Loucy (cell line): Measurements from ENCODE around the gene MPRIP.

Experiments
- H2AFZ ChIP-seq: fragments of 200-600 bp; sonication (generic); 2 replicates; pipeline ENCODE4 v1.6.0; 2016; ENCODE audit warnings: antibody characterized with exemption, mild to moderate bottlenecking, low read length, moderate library complexity
- H3F3A ChIP-seq: fragments of 200-600 bp; 2 replicates; pipeline ENCODE4 v1.6.0; 2016; ENCODE audit warnings: antibody characterized with exemption, low read depth, mild to moderate bottlenecking
- H3K27me3 ChIP-seq: fragments of 200-600 bp; sonication (generic); 2 replicates; pipeline ENCODE4 v1.6.1; 2014; ENCODE audit warnings: low read length, mild to moderate bottlenecking; ENCODE audit not compliant: insufficient read depth, poor library complexity, severe bottlenecking
- H3K36me3 ChIP-seq: fragments of 200-600 bp; sonication (generic); 2 replicates; pipeline ENCODE4 v1.6.1; 2016; ENCODE audit warnings: low read length; ENCODE audit not compliant: insufficient read depth
- H3K4me1 ChIP-seq: fragments of 200-600 bp; sonication (generic); 2 replicates; pipeline ENCODE4 v1.5.1; 2014; ENCODE audit warnings: low read length, mild to moderate bottlenecking; ENCODE audit not compliant: insufficient read depth, poor library complexity, severe bottlenecking
- H3K4me2 ChIP-seq: fragments of 200-600 bp; sonication (generic); 2 replicates; pipeline ENCODE4 v1.6.0; 2014; ENCODE audit warnings: antibody characterized with exemption, low read length, low read depth, mild to moderate bottlenecking; ENCODE audit not compliant: poor library complexity, severe bottlenecking
- H3K4me3 ChIP-seq: fragments of 200-600 bp; sonication (generic); 2 replicates; pipeline ENCODE4 v1.5.1; 2014; ENCODE audit warnings: low read length, mild to moderate bottlenecking, mixed read lengths; ENCODE audit not compliant: poor library complexity, severe bottlenecking
- H3K79me2 ChIP-seq: fragments of 200-600 bp; sonication (generic); 2 replicates; pipeline ENCODE4 v1.6.1; 2014; ENCODE audit warnings: low read length; ENCODE audit not compliant: insufficient read depth
- H3K9ac ChIP-seq: fragments of 200-600 bp; sonication (generic); 2 replicates; pipeline ENCODE4 v1.6.0; 2014; ENCODE audit warnings: mild to moderate bottlenecking, low read depth, low read length, moderate library complexity; ENCODE audit not compliant: poor library complexity, severe bottlenecking
- H3K9me2 ChIP-seq: fragments of 200-600 bp; sonication (generic); replicated peaks from 2 replicates; pipeline ENCODE4 v1.6.1; 2016; ENCODE audit warnings: low read depth, low read length, mixed read lengths
- H3K9me3 ChIP-seq: fragments of 200-600 bp; sonication (generic); 2 replicates; pipeline ENCODE4 v1.6.1; 2014; ENCODE audit warnings: mild to moderate bottlenecking, antibody characterized with exemption, low read length, low read depth; ENCODE audit not compliant: insufficient read depth
- H4K20me1 ChIP-seq: fragments of 200-600 bp; sonication (generic); 2 replicates; pipeline ENCODE4 v1.6.0; 2014; ENCODE audit warnings: antibody characterized with exemption, low read length, mild to moderate bottlenecking; ENCODE audit not compliant: insufficient read depth, poor library complexity, severe bottlenecking
- EZH2phosphoT487 ChIP-seq: fragments of 200-600 bp; IDR thresholded peaks from 2 replicates; pipeline ENCODE4 v1.6.1; 2018; ENCODE audit warnings: antibody characterized with exemption, mild to moderate bottlenecking, moderate library complexity, borderline replicate concordance
- TF ChIP-seq, protein P1 (sequence below): fragments of 200-600 bp; sonication (generic); conservative IDR thresholded peaks from 2 replicates; pipeline ENCODE4 v1.5.1; 2014; ENCODE audit warnings: mild to moderate bottlenecking, antibody characterized with exemption, low read length

MPRIP gene

DNA sequence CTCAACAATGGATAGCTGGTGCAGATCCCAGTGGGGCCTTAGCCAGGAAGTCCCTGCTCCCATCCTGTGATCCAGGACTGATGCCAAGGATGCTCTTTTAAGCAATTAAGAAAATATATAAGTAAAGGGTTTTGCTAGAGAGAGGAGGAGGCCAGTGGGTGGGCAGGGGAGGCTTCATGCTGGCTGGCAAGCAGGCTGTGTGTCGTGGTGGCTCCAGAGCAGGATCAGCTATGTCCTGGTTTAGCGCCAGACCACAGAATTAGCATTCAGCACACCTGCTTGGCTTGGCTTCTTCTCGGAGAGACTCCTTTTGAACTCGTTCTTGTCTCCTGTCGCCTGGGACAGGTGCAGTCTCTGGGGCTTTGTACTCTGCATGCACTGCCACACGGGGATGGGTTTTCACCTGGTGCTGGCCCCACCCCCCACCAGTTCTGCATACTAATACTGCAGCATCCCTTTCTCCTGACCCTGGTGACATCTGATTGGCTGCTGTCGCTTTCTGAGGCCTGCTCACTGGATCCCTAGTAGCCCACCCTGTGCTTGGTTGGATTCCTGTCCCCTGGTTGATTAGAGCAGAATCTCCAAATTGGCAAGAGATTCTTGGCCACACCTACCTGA, 97.8 kb downstream of the MPRIP start:
- Histone ChIP-seq H3K4me2 (no peak overlapping the region), H3K9ac (no peak overlapping the region), H3K4me3 (no peak overlapping the region)

GRCh38 chr17:17140590-17140980, 98.3 kb downstream of the MPRIP start:
- H3K4me2 ChIP-seq, result no peak overlapping the region
- H3K36me3 ChIP-seq, result peaks cover 84% of the 10 kb centered on the region; the same call in 1 of the 2 replicates

More for the DNA sequence above, 97.8 kb downstream of the MPRIP start:
- Histone ChIP-seq H3K9me3 (no peaks in the 10 kb centered on the region), H3K4me1 (no peaks in the 10 kb centered on the region), H4K20me1 (no peaks in the 10 kb centered on the region), H3F3A (no peaks in the 10 kb centered on the region), H3K9me2 (no peaks in the 10 kb centered on the region), H3K36me3 (peaks cover 86% of the 10 kb centered on the region; the same call in 1 of the 2 replicates), H2AFZ (no peak overlapping the region), H3K79me2 (no peaks in the 10 kb centered on the region), H3K27me3 (no peaks in the 10 kb centered on the region)
- no peak for TF ChIP-seq EZH2phosphoT487
- TF ChIP-seq, protein P1, sequence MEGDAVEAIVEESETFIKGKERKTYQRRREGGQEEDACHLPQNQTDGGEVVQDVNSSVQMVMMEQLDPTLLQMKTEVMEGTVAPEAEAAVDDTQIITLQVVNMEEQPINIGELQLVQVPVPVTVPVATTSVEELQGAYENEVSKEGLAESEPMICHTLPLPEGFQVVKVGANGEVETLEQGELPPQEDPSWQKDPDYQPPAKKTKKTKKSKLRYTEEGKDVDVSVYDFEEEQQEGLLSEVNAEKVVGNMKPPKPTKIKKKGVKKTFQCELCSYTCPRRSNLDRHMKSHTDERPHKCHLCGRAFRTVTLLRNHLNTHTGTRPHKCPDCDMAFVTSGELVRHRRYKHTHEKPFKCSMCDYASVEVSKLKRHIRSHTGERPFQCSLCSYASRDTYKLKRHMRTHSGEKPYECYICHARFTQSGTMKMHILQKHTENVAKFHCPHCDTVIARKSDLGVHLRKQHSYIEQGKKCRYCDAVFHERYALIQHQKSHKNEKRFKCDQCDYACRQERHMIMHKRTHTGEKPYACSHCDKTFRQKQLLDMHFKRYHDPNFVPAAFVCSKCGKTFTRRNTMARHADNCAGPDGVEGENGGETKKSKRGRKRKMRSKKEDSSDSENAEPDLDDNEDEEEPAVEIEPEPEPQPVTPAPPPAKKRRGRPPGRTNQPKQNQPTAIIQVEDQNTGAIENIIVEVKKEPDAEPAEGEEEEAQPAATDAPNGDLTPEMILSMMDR, result no peak

GRCh38 chr17:17141279-17141678, 99.0 kb downstream of the MPRIP start:
- H4K20me1 ChIP-seq, result no peaks in the 10 kb centered on the region
- no peak overlapping the region for H3K4me2 ChIP-seq
- H3K27me3 ChIP-seq, result no peaks in the 10 kb centered on the region
- H3K79me2 ChIP-seq, result no peaks in the 10 kb centered on the region
- no peaks in the 10 kb centered on the region for H3K4me1 ChIP-seq
- H3K9ac ChIP-seq, result no peak overlapping the region
- no peaks in the 10 kb centered on the region for H3K9me2 ChIP-seq
- no peaks in the 10 kb centered on the region for H3K9me3 ChIP-seq
- no peak overlapping the region for H3K4me3 ChIP-seq
- TF ChIP-seq, protein P1, result no peak
- no peak for TF ChIP-seq EZH2phosphoT487
- H2AFZ ChIP-seq, result no peak overlapping the region
- no peaks in the 10 kb centered on the region for H3F3A ChIP-seq
- H3K36me3 ChIP-seq, result peaks cover 84% of the 10 kb centered on the region; the same call in 1 of the 2 replicates

More at GRCh38 chr17:17140590-17140980, 98.3 kb downstream of the MPRIP start:
- H2AFZ ChIP-seq, result no peak overlapping the region
- H4K20me1 ChIP-seq, result no peaks in the 10 kb centered on the region
- no peaks in the 10 kb centered on the region for H3F3A ChIP-seq
- no peak overlapping the region for H3K9ac ChIP-seq
- H3K9me3 ChIP-seq, result no peaks in the 10 kb centered on the region
- no peak for TF ChIP-seq EZH2phosphoT487
- TF ChIP-seq, protein P1, result no peak
- no peak overlapping the region for H3K4me3 ChIP-seq
- no peaks in the 10 kb centered on the region for H3K4me1 ChIP-seq
- no peaks in the 10 kb centered on the region for H3K79me2 ChIP-seq
- H3K9me2 ChIP-seq, result no peaks in the 10 kb centered on the region
- no peaks in the 10 kb centered on the region for H3K27me3 ChIP-seq
